HG02852 (cell line): ENCODE measurements around the gene ZNF705A.
"Not testable (repeated sequence)": the region's sequence is repeated elsewhere in the genome, so short reads cannot be mapped to it uniquely, and the experiment has no call there.

ENCODE experiments used
- ATAC-seq: cut with Tn5 transposase; IDR thresholded peaks from one replicate; pipeline ENCODE4 v1.9.1; 2021; ENCODE audit warnings: mild to moderate bottlenecking, moderate library complexity; ENCODE audit not compliant: unreplicated experiment

The ZNF705A gene

DNA sequence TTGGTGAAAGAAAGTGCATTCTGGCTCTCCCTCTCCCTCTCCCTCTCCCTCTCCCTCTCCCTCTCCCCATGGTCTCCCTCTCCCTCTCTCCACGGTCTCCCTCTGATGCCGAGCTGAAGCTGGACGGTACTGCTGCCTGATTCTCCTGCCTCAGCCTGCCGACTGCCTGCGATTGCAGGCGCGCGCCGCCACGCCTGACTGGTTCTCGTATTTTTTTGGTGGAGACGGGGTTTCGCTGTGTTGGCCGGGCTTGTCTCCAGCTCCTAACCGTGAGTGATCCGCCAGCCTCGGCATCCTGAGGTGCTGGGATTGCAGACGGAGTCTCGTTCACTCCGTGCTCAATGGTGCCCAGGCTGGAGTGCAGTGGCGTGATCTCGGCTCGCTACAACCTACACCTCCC, 26.5 kb downstream of the ZNF705A start:
- not testable (repeated sequence) for ATAC-seq

DNA sequence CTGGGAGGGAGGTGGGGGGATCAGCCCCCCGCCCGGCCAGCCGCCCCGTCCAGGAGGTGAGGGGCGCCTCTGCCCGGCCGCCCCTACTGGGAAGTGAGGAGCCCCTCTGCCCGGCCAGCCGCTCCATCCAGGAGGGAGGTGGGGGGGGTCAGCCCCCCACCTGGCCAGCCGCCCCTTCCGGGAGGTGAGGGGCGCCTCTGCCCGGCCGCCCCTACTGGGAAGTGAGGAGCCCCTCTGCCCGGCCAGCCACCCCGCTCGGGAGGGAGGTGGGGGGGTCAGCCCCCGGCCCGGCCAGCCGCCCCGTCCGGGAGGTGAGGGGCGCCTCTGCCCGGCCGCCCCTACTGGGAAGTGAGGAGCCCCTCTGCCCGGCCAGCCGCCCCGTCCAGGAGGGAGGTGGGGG, 27.4 kb downstream of the ZNF705A start:
- ATAC-seq: not testable (repeated sequence)

DNA sequence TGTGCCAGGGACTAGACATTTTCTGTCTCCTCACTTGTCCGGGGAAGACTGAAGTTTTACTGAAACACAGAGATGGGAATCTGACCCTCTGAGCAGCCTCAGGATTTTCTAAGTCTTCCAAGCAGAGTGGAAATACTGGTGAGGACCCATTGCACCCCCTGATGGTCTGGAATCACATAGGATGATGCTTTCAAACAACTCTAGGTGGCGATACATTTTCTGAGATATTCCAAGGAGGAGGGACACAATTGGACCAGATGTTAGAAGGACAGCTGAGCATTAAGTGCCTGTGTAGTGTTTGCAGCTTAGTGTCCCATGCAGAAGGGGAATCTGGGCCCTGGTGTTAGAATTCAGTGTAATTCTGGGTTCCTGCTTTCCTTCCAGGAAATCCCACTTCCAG, 31.3 kb downstream of the ZNF705A start:
- ATAC-seq: not testable (repeated sequence)

DNA sequence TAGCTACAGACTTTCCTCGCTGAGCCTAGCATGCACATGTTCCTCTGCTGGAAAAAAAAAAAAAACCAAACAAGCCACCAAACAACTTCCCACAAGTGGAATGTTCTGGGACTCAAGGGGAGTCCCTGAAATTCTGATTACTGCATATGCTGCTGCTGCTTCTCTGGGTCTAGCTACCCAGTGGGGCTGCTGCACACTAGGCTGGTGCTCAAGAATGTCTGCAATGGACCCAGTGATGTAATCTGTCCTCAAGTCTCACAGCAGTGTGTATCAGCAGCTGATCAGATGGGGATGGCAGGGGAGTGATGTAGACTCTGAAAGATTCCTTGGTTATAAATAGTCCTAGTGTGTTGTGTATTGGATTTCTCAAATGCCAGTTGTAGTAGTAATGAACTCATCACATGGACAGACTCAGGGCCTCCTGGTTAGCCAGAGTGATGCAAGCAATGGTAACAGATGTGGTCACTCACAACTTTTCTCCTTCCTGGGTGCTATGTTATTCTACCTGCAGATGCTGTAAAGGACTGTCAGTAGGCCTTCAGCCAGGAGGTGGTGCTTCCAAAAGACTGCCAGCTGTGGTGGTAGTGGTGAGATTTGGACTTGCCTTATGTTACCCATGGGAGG, 41.0 kb downstream of the ZNF705A start:
- not testable (repeated sequence) for ATAC-seq

DNA sequence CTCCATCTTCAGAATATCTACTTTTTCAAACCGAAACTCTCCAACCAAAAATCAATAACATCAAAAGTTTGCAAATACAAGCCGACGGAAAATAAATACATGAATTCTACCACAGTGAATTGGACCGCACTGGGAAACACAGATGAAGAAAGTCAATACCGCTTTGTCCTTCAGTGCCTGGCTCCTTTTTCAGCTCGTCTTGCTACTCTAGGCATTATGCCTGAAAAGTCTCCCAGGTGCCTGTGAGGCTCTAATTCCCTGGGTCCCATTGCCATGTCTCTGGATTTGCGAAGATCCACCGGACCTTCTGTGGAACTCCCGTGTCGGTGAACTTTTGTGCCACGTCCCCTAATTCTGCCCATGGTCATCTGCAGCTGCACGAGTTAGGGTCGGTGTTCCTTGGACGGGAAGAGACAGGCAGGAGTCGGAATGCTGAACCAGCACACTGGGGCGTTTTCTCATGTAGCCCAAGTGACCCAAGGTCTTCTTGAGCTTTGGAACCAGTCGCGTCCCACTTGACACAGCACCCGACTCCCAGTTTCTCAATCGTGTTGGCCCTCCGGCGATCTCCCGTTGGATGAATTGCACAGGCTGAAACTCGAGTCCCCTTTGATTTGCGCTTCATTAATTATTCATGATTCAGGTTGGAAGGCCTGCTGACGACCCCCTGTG, 62.0 kb downstream of the ZNF705A start:
- not testable (repeated sequence) for ATAC-seq

DNA sequence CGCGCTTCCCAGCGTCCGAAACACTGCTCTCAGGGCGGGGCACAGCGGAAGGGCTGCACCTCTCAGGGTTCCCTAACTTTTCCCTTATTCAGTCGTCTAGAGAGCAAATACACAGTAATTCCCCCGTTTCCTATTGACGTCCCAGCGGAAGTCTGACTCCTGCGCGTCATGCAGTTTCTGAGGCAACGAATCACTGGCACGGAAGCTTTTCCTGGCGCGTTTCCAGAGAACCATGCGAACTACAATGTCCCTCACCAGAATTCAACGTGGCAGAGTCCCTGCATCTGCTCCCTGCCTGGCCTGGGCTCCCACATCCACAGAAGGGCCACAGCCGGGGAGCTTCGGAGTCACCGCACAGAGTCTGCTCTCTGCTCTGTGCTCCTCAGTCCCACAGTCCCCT, 64.6 kb downstream of the ZNF705A start:
- ATAC-seq: not testable (repeated sequence)

DNA sequence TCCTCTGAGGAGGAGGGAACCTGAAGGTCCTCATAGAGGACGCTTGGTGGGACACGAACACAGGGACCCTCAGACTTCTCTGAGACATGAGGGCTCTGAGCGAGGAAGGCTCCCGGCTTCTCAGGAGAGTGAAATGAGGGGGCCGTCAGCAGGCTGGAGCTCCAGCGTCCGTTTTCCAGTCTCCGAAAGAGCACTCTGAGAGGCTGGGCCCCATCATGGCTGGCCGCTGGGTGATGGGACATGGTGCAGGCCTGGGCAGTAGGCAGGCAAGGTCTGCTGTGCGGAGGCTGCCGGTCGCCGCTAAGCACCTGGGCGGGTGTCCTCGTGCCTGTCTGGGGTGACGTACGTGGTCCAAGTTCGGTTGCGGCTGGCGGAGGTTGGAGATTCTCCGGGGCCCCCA, 65.0 kb downstream of the ZNF705A start:
- ATAC-seq: not testable (repeated sequence)

DNA sequence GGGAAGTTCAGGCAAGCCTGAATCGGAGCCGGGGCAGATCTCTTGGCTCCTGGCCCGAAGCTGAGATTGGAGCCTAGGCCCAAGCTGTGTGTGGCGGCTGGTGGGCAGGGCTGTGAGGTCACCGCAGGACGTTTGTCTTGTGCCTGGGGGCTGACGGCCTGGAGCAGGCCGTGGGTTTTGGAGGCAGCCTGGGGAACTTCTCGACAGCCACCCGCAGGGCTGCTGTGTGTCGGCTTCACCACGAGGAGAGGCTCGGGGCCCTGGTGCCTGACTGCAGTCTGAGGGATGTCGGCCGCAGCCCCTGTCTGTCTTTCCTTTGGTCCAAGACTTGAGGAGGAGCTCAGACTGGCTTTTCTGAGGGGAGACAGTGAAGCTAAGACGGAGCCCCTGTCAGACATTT, 65.5 kb downstream of the ZNF705A start:
- not testable (repeated sequence) for ATAC-seq

DNA sequence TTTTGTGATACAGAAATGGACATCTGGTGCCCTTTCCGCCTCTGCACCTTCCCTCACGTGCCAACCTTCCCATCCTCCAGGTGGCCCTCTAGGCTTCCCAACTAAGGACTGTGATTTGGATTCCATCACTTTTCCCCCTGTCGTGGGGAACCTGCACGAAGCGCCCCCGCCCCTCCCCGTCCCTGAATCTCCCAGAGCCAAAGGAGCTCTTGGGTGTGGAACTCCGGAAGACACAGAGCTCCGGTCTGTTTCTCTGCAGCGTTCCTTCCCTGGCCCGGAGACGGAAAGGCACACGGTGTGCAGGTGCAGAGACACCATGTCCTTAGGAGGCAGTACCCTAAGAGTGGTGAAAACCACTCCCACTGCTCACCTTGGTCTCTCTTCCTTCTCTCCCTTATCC, 66.8 kb downstream of the ZNF705A start:
- ATAC-seq: not testable (repeated sequence)

DNA sequence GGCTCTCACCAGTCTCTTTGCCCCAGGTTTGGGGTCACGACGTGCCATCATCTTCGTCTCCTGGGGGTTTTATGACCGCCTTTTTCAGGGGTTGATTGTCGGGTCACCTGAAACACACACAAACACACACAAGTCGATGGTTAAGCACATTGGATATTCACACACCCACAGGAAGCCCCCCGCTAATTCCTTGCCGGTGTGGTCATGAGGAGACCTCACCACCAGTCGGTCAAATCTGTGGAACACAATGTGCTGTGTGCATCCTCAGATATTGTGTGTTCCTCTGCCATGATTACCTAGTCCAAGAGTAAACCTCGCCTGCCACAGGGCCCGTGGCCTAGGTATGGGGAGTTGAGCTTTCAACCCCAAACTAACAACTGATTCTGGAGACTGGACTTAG, 68.0 kb downstream of the ZNF705A start:
- ATAC-seq: not testable (repeated sequence)

DNA sequence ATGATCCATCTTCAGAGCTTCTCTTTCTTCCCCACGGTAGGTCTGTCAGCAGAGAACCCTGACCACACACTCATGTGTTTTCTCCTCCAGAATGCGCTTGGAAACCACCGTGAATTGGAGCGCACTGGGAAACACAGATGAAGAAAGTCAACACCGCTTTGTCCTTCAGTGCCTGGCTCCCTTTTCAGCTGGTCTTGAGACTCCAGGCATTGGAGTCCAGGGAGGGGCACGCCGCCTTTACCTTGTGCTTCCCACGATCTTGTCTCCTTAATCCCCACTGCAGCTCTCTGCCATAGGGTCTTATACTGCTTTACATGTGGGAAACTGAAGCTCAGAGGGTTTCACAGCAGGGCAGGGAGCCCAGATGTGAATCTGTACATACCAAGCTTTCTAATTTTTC, 69.5 kb downstream of the ZNF705A start:
- no peak for ATAC-seq

DNA sequence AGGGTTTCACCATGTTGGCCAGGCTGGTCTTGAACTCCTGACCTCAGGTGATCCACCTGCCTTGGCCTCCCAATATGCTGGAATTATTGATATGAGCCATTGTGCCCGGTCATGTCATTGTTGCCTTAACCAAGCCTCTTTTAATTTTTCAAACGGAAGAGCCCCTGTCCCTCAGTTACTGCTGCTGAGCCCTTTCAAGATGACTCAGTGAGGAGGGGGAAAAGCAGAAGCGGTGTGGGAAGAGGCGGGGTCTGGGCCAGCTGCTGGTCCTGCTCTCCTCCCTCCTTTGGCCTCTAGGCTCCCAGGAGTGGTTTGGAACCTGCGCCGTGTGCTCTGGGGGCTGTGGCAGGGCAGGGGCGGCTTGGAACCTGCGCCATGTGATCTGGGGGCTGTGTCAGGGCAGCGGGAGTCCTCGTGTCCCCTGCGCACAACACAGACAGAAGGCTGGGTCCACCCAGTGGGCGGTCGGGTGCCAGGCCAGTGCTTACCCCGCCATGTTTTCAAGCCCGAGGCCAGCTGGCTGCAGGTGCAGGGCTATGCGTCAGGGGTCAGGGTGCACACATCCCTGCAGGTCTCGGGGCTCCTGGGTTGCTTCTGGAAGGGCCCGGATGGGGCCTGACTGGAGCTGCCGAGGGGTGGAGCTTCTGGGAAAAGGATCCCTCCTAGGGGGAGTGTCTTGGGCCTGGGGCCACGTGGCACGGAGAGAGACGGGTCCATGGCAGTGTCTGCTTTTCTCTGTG, 70.3 kb downstream of the ZNF705A start, which contains the start of gene FAM90A1:
TSS of gene FAM90A1 (minus strand) at position 627 of the 740 bp plus-strand sequence. CDS start 2,786 bp downstream, outside the sequence.
- ATAC-seq: not testable (repeated sequence)

DNA sequence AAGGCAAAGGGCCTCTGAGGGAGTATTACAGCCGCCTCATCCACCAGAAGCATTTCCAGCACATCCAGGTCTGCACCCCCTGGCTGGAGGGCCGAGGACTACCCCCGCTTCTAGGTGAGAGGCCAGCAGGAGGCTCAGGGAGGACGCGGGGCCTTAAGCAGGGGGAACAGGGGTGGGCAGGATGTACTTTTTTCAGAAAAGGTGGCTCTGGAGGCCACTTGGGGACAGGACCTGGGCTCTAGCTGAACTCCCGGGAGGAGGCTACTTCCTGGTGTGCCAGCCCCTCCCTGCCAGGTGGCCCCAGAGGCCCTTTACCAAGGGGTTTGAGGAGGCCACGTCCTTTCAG, 70.9 kb downstream of the ZNF705A start:
- not testable (repeated sequence) for ATAC-seq

DNA sequence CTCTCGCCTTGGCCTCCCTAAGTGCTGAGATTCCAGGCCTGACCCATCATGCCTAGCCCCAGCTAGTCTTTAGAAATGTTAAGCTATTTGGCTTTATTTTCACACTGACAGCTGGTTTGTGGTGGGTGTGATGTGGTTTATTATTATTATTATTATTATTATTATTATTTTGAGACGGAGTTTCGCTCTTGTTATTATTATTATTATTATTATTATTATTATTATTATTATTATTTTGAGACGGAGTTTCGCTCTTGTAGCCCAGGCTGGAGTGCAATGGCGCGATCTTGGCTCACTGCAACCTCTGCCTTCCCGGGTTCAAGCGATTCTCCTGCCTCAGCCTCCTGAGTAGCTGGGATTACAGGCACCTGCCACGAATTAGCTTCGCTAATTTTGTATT, 71.8 kb downstream of the ZNF705A start:
- ATAC-seq: not testable (repeated sequence)

DNA sequence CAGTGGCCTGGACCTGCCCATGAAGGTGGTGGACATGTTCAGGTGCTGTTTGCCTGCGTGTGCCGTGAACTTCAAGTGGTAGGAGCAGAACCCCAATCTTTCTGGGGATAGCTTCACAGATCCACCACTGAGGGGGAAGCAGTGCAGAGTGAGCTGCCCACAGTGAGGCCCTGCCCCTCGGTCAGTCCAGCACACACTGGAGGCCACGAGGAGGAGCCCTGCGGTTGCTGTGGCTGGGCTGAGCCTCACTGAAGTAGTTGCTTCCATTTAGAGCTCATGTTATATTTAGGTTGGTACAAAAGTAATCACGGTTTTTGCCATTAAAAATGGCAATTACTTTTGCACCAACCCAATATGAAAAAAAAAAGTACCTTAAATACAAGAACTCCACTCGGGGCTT, 72.7 kb downstream of the ZNF705A start:
- not testable (repeated sequence) for ATAC-seq
